Measurements from ENCODE around the gene RAMACL. TPM values are rescaled to one million over a fixed set of nuclear protein-coding genes. Genes with fewer than 3 reads are reported as not detected.

RAMACL gene
- total and polyA plus RNA-seq, 10 donors: 0.23 to 6.9 (median 2.9) TPM

DNA sequence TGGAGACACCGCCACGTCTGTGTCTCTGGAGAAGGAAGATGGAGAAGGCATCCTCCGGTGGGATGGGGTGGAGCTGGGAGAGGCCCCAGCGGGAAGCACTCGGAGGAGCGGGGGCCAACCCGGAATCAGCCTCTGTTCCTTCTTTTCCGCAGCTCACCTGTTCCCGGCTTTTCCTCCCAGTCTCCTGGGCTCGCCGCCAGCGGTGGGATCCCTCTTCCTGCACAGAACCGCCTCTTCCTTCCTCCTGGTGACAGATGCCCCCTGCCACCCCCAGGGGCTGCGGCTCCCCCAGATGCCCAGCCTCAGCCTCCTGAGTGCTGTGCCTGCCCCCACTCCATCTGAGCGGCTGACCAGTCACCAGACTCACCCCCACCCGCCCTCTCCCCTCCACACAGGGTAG, 23.3 kb downstream of the RAMACL start:
- TF ChIP-seq POLR2A (IDR thresholded peaks at IDR 0.05) (no peak), POLR2AphosphoS5 (IDR thresholded peaks at IDR 0.05) (peak in 1 of 3 donors; percentile 30)
- H3K27ac ChIP-seq: no peak overlapping the region
- H3K4me1 ChIP-seq: peaks cover 0 to 30% (median 0%) of the 10 kb centered on the region in 6 donors
- peaks cover 0 to 34% (median 0%) of the 10 kb centered on the region in 6 donors for H3K36me3 ChIP-seq
- no peak overlapping the region for H3K4me3 ChIP-seq
- peaks cover 0 to 19% (median 9%) of the 10 kb centered on the region in 8 donors for H3K9me3 ChIP-seq
- intact Hi-C loops (cut with DNase I; ENCODE audit: low total_unique reads): no loop called here
- DNase-seq: no peak
- H3K27me3 ChIP-seq (replicated peaks in 1 of 7): no peaks in the 10 kb centered on the region
- 23 to 46% (median 32%) methylated on average over 13 to 16 of the region's 16 CpGs for WGBS, 5 donors

DNA sequence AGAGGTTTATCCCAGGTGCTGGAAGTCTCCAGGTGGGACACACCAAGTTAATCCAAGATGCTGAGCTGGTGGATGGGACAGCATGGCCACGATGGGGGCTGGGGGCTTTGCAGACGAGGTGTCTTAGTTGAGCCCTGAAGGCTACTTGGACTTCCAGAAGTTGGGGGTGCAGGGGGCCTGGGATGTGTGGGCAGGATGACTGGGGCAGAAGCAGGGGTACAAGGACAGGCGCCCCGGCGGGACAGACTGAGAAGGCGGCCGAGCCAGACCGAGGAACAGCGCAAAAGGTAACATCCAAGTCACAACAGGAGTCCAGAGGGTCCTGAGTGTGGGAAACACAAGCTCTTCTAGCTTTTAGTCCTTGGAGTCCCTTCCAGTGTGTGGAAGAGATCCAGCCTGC, 23.8 kb downstream of the RAMACL start:
- Histone ChIP-seq H3K36me3 (peaks cover 0 to 31% (median 0%) of the 10 kb centered on the region in 6 donors), H3K4me3 (no peak overlapping the region), H3K27me3 (replicated peaks in 1 of 7) (no peaks in the 10 kb centered on the region), H3K4me1 (peaks cover 0 to 32% (median under 1%) of the 10 kb centered on the region in 6 donors), H3K9me3 (peaks cover 0 to 19% (median 9%) of the 10 kb centered on the region in 8 donors), H3K27ac (peak overlapping the region in 1 of 8 donors; percentile 27)
- DNase-seq: no peak
- TF ChIP-seq POLR2AphosphoS5 (IDR thresholded peaks at IDR 0.05) (no peak), POLR2A (IDR thresholded peaks at IDR 0.05) (no peak)
- TF ChIP-seq, protein P1, sequence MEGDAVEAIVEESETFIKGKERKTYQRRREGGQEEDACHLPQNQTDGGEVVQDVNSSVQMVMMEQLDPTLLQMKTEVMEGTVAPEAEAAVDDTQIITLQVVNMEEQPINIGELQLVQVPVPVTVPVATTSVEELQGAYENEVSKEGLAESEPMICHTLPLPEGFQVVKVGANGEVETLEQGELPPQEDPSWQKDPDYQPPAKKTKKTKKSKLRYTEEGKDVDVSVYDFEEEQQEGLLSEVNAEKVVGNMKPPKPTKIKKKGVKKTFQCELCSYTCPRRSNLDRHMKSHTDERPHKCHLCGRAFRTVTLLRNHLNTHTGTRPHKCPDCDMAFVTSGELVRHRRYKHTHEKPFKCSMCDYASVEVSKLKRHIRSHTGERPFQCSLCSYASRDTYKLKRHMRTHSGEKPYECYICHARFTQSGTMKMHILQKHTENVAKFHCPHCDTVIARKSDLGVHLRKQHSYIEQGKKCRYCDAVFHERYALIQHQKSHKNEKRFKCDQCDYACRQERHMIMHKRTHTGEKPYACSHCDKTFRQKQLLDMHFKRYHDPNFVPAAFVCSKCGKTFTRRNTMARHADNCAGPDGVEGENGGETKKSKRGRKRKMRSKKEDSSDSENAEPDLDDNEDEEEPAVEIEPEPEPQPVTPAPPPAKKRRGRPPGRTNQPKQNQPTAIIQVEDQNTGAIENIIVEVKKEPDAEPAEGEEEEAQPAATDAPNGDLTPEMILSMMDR (IDR thresholded peaks at IDR 0.05 in 8 of 11, conservative IDR thresholded peaks at IDR 0.05 in 3 of 11): no peak
- WGBS, 5 donors: 92 to 97% (median 95%) methylated on average over 9 of the region's 9 CpGs
- intact Hi-C loops (cut with DNase I; ENCODE audit: low total_unique reads): no loop called here

DNA sequence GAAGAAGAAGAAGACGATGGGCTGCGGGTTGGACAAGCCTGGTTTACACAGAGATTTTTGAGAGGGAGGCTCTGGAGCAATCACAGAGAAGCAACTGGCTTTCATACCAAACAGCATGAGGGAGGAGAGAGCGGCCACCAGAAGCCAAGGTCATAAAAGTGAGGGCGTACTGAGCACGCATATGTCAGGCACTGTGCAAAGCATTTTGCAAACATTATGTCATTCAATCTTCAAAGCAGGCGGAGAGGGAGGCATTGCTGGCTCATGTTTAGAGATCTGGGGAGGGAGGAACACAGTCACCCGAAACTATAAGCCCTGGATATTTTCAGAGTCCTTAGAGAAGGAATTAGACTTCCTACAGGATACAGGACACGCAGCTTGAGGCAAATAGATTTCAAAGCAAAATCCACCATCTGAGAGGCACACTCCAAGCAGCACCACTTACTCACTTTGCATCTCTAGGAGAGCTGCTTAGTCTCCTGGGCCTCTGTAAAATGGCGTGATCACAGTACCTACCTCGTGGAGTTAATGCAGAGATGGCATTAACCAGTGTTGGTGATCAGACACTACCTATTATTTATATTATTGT, 24.6 kb downstream of the RAMACL start:
- H3K4me1 ChIP-seq: peaks cover 0 to 37% (median 3%) of the 10 kb centered on the region in 6 donors
- 69 to 80% (median 71%) methylated on average over 10 of the region's 10 CpGs for WGBS, 5 donors
- H3K36me3 ChIP-seq: peaks cover 0 to 28% (median 0%) of the 10 kb centered on the region in 6 donors
- H3K27ac ChIP-seq: peak overlapping the region in 3 of 8 donors; percentile 27 to 33 (median 29)
- intact Hi-C loops (cut with DNase I; ENCODE audit: low total_unique reads): no loop called here
- no peaks in the 10 kb centered on the region for H3K27me3 ChIP-seq (replicated peaks in 1 of 7)
- DNase-seq: no peak
- no peak overlapping the region for H3K4me3 ChIP-seq
- TF ChIP-seq POLR2A (IDR thresholded peaks at IDR 0.05) (no peak), POLR2AphosphoS5 (IDR thresholded peaks at IDR 0.05) (peak in 1 of 3 donors; percentile 15)
- peaks cover 0 to 19% (median 9%) of the 10 kb centered on the region in 8 donors for H3K9me3 ChIP-seq

DNA sequence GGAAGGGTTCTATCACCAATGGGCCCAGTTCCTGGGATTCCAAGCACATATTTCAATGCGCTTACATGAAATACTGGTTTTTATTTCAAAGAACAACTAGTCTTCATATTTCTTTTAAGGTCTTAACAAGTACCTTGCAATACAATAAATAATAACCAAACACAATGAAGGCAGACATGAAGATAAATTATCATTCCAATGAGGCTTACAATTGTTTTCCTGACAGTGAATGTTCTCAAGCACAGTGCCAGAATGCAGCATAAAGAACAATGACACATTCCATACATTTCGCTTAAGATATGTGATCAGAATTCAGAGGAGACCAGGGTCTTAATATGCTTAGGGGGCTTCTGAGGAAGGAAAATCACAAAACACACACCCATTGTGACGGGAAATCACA, 26.3 kb downstream of the RAMACL start:
- Histone ChIP-seq H3K4me1 (peaks cover 0 to 37% (median 3%) of the 10 kb centered on the region in 6 donors), H3K9me3 (peaks cover 0 to 19% (median 9%) of the 10 kb centered on the region in 8 donors), H3K27ac (no peak overlapping the region), H3K4me3 (no peak overlapping the region), H3K27me3 (replicated peaks in 1 of 7) (no peaks in the 10 kb centered on the region), H3K36me3 (peaks cover 0 to 15% (median 0%) of the 10 kb centered on the region in 6 donors)
- 90 to 93% (median 91%) methylated on average over 3 of the region's 3 CpGs for WGBS, 5 donors
- DNase-seq: no peak
- TF ChIP-seq POLR2AphosphoS5 (IDR thresholded peaks at IDR 0.05) (no peak), POLR2A (IDR thresholded peaks at IDR 0.05) (no peak)
- TF ChIP-seq, protein P1 (IDR thresholded peaks at IDR 0.05 in 8 of 11, conservative IDR thresholded peaks at IDR 0.05 in 3 of 11): no peak
- intact Hi-C loops (cut with DNase I; ENCODE audit: low total_unique reads): no loop called here

DNA sequence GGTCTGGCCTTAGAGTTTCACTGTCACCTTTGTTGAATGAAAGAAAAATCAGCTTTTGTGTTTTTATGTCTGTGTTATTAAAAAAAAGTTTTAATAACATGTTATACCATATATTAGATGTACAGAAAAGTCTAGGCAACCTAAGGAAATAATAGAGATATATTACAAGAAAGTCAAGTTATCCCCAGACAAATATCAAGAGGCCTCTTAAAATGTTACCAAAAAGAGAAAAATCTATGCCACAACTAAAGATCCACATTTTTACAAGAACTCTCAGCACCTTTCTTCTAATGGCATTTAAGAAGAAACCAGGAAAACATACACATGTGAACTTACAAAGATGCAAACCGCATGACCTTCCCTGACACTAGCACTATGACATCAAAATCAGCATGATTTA, 26.8 kb downstream of the RAMACL start:
- Histone ChIP-seq H3K9me3 (peaks cover 0 to 19% (median 9%) of the 10 kb centered on the region in 8 donors), H3K4me3 (no peak overlapping the region), H3K27me3 (replicated peaks in 1 of 7) (no peaks in the 10 kb centered on the region), H3K27ac (no peak overlapping the region), H3K36me3 (peaks cover 0 to 10% (median 0%) of the 10 kb centered on the region in 6 donors), H3K4me1 (peaks cover 0 to 42% (median 5%) of the 10 kb centered on the region in 6 donors)
- no peak for DNase-seq
- intact Hi-C loops (cut with DNase I; ENCODE audit: low total_unique reads): no loop called here
- TF ChIP-seq POLR2A (IDR thresholded peaks at IDR 0.05): no peak
- TF ChIP-seq POLR2AphosphoS5 (IDR thresholded peaks at IDR 0.05): no peak
- TF ChIP-seq, protein P1 (IDR thresholded peaks at IDR 0.05 in 8 of 11, conservative IDR thresholded peaks at IDR 0.05 in 3 of 11): no peak
- 92 to 100% (median 97%) methylated on average over 1 of the region's 1 CpG for WGBS, 5 donors
